ENCODE measurements around the gene HOXA3.

Gene HOXA3

DNA sequence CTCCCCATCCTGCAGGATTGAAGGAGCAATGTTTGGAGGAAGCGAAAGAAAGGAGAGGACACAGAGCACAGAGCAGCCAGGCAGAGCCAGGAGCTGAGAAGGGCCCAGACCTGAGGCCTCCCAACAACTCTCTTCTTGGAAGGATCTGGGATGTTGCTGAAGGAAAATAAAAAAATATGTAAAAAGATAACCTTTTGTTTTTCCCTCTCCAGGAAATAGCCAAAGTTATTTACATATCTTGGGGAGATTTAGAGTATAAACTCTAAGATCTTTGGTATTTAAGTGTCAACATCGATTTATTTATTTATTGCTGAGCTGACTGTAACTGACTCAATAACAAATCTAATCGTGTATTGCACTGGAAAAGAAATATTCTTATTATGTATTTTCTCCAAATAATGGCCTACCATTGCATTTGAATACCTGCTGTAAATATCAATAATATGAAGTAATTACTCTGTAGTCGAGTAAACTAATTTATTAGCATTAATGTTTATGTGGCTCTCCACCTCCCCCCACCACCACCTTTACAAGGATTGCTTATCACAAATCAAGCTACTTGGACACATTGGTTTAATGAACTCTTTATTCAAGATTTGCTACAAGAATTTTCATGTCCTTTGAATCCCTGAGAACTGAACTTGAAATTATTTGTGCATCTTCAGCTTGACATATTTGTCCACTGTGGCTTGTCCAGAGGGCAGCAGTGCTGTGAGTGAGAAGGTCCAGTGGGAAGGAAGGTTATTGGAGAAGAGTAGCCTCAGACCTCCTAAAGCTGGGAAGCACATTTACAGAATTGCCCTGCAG is 34.5 kb upstream of the HOXA3 start:
- H2AFZ ChIP-seq (ENCODE audit: low read length): no peak overlapping the region
- H3F3A ChIP-seq (ENCODE audit: insufficient read depth, low read length): no peaks in the 10 kb centered on the region
- H3K27me3 ChIP-seq (replicated peaks; ENCODE audit: insufficient read depth, low read length): peaks cover 98% of the 10 kb centered on the region
- no peak overlapping the region for H3K27ac ChIP-seq (ENCODE audit: low read length)
- DNase-seq: no peak
- H3K36me3 ChIP-seq (replicated peaks; ENCODE audit: insufficient read depth, low read length): no peaks in the 10 kb centered on the region
- H3K9me2 ChIP-seq (replicated peaks; ENCODE audit: insufficient read depth, low read length): no peaks in the 10 kb centered on the region
- no peaks in the 10 kb centered on the region for H3K9me3 ChIP-seq (replicated peaks; ENCODE audit: insufficient read depth, low read length)
- H3K4me3 ChIP-seq (ENCODE audit: low read length): no peak overlapping the region
- TF ChIP-seq, protein P1, sequence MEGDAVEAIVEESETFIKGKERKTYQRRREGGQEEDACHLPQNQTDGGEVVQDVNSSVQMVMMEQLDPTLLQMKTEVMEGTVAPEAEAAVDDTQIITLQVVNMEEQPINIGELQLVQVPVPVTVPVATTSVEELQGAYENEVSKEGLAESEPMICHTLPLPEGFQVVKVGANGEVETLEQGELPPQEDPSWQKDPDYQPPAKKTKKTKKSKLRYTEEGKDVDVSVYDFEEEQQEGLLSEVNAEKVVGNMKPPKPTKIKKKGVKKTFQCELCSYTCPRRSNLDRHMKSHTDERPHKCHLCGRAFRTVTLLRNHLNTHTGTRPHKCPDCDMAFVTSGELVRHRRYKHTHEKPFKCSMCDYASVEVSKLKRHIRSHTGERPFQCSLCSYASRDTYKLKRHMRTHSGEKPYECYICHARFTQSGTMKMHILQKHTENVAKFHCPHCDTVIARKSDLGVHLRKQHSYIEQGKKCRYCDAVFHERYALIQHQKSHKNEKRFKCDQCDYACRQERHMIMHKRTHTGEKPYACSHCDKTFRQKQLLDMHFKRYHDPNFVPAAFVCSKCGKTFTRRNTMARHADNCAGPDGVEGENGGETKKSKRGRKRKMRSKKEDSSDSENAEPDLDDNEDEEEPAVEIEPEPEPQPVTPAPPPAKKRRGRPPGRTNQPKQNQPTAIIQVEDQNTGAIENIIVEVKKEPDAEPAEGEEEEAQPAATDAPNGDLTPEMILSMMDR (IDR thresholded peaks at IDR 0.05; ENCODE audit: low read length): no peak
- TF ChIP-seq EZH2 (optimal IDR thresholded peaks at IDR 0.05; ENCODE audit: low read depth, low read length) (no peak), EZH2phosphoT487 (IDR thresholded peaks at IDR 0.05; ENCODE audit: low read length) (no peak)
- no peaks in the 10 kb centered on the region for H4K20me1 ChIP-seq (ENCODE audit: insufficient read depth, low read length)
- no peaks in the 10 kb centered on the region for H3K4me1 ChIP-seq (ENCODE audit: low read length)
- H3K9ac ChIP-seq (ENCODE audit: low read length): no peak overlapping the region
- no peaks in the 10 kb centered on the region for H3K79me2 ChIP-seq (ENCODE audit: low read length)
- H3K4me2 ChIP-seq (ENCODE audit: low read depth, low read length): no peak overlapping the region

DNA sequence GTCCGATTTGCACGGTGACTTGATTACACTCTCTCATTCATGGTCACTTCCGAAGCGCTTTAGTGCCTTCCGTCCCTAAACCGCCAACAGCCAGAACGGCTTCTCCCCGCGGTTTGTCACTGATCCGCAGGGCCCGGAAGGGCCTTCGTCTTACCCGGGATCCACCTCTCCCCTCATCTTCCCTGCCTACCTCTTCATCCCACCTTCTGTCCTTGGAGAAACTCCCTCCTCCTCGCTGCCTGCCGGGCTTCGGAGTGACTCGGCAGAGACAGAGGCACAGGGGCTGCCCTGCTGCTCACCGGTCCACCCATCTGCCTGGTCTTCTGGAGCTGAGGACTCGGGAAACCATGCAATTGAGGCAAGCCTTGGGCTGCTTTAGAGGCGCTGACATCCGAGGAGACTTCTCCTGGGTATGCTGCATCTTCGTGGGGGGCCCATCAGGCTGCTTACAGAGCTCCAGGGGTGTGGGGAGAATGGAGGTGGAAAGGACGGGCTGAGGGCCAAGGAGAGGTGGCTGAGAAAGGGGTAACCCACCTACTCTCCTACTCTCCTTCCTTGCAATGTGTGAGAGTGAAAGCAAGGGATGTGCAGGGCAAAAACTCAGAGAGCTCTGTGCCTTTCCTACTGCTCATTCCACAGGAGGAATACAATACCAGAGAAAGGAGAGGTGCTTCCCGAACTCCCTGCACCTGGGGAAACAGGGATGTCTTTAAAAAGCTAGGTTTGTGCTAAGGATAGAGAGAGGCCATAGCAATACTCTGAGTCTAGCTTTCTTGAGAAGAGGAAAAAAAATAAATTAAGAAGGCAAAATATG is 33.7 kb upstream of the HOXA3 start:
- no peaks in the 10 kb centered on the region for H4K20me1 ChIP-seq (ENCODE audit: insufficient read depth, low read length)
- no peak for DNase-seq
- H3K9me2 ChIP-seq (replicated peaks; ENCODE audit: insufficient read depth, low read length): no peaks in the 10 kb centered on the region
- H2AFZ ChIP-seq (ENCODE audit: low read length): no peak overlapping the region
- no peak overlapping the region for H3K9ac ChIP-seq (ENCODE audit: low read length)
- no peaks in the 10 kb centered on the region for H3K36me3 ChIP-seq (replicated peaks; ENCODE audit: insufficient read depth, low read length)
- no peaks in the 10 kb centered on the region for H3K79me2 ChIP-seq (ENCODE audit: low read length)
- no peak overlapping the region for H3K27ac ChIP-seq (ENCODE audit: low read length)
- H3K4me3 ChIP-seq (ENCODE audit: low read length): no peak overlapping the region
- peaks cover 90% of the 10 kb centered on the region for H3K27me3 ChIP-seq (replicated peaks; ENCODE audit: insufficient read depth, low read length)
- no peak for TF ChIP-seq EZH2phosphoT487 (IDR thresholded peaks at IDR 0.05; ENCODE audit: low read length)
- TF ChIP-seq, protein P1 (IDR thresholded peaks at IDR 0.05; ENCODE audit: low read length): no peak
- no peak for TF ChIP-seq EZH2 (optimal IDR thresholded peaks at IDR 0.05; ENCODE audit: low read depth, low read length)
- no peaks in the 10 kb centered on the region for H3F3A ChIP-seq (ENCODE audit: insufficient read depth, low read length)
- H3K4me2 ChIP-seq (ENCODE audit: low read depth, low read length): no peak overlapping the region
- no peaks in the 10 kb centered on the region for H3K9me3 ChIP-seq (replicated peaks; ENCODE audit: insufficient read depth, low read length)
- H3K4me1 ChIP-seq (ENCODE audit: low read length): no peaks in the 10 kb centered on the region

DNA sequence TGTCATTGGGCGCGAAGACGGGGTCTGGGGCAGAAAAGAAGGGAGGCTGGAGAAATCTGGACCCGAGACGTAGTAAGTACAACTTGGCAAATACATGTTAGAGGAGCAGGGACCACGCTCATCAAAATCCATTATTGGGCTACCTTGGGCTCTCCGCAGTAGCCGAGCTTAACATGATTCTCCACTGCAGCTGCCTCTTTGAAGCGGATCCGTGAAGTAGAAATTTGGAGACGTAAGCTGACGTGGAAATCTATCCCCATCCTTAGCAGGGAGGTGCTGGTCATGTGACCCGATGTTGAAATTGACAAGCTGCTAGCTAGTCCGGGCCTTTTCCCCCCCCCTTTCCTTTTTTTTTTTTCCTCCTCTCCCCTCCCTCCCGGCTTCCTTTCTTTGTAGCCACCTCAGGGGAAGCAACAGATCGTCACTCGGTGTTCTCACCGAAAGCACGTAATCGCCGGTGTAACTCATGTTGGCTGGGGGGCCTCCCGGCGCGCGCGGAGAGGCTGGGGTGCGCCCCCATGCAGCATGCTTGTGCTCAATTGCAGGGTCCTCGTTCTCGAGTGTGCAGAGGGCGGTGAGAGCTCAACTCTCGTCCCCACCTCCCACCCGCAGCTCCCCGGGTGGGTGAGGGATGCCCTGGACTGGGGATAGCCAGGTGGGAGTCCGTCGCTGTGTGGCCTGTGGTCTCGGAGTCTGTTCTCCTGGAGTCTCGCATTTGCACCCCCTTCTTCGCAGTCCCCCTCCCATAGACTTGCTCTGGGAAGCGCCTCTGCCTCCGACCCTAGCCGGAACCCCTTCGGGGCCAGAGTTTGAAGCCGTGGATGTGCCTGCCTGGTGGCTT is 32.9 kb upstream of the HOXA3 start, which contains the start of gene HOXA11:
TSS of gene HOXA11 (minus strand) at position 220 of the 841 bp plus-strand sequence. CDS start at position 132, 88 bp downstream.
- Histone ChIP-seq H4K20me1 (ENCODE audit: insufficient read depth, low read length) (no peaks in the 10 kb centered on the region), H3K9me3 (replicated peaks; ENCODE audit: insufficient read depth, low read length) (no peaks in the 10 kb centered on the region), H3F3A (ENCODE audit: insufficient read depth, low read length) (no peaks in the 10 kb centered on the region), H3K27me3 (replicated peaks; ENCODE audit: insufficient read depth, low read length) (peaks cover 84% of the 10 kb centered on the region), H3K9ac (ENCODE audit: low read length) (no peak within 1 kb of the TSS), H3K27ac (ENCODE audit: low read length) (no peak within 1 kb of the TSS), H3K36me3 (replicated peaks; ENCODE audit: insufficient read depth, low read length) (no peaks in the 10 kb centered on the region), H3K4me2 (ENCODE audit: low read depth, low read length) (no peak within 1 kb of the TSS), H3K4me1 (ENCODE audit: low read length) (no peaks in the 10 kb centered on the region), H3K9me2 (replicated peaks; ENCODE audit: insufficient read depth, low read length) (no peaks in the 10 kb centered on the region), H3K4me3 (ENCODE audit: low read length) (no peak within 1 kb of the TSS), H2AFZ (ENCODE audit: low read length) (no peak within 1 kb of the TSS), H3K79me2 (ENCODE audit: low read length) (no peaks in the 10 kb centered on the region)
- DNase-seq: no peak
- TF ChIP-seq EZH2 (optimal IDR thresholded peaks at IDR 0.05; ENCODE audit: low read depth, low read length) (no peak), EZH2phosphoT487 (IDR thresholded peaks at IDR 0.05; ENCODE audit: low read length) (no peak)
- TF ChIP-seq, protein P1 (IDR thresholded peaks at IDR 0.05; ENCODE audit: low read length): no peak

Data from MM.1S (cell line).